SK-N-SH treated with all-trans-retinoic acid at 6 μM for 48 hours (cell line): ENCODE measurements around the gene ISOC2.

Experiments used
- CSDC2 ChIP-seq: fragments of 250-450 bp; sonication (Bioruptor Pico); IDR thresholded peaks from 2 replicates; pipeline ENCODE4 v1.5.0; 2020; ENCODE audit warnings: mild to moderate bottlenecking, moderate library complexity
- ESRRG ChIP-seq: fragments of 250-450 bp; sonication (Bioruptor Pico); IDR thresholded peaks from 2 replicates; pipeline ENCODE4 v1.6.1; 2021; ENCODE audit warnings: mild to moderate bottlenecking
- GLIS3 ChIP-seq: fragments of 250-450 bp; sonication (Bioruptor Pico); IDR thresholded peaks from 2 replicates; pipeline ENCODE4 v1.5.0; 2020; ENCODE audit warnings: mild to moderate bottlenecking, moderate library complexity
- PPARA ChIP-seq: fragments of 250-450 bp; sonication (Bioruptor Pico); IDR thresholded peaks from 2 replicates; pipeline ENCODE4 v1.5.0; 2020; ENCODE audit warnings: mild to moderate bottlenecking, borderline replicate concordance
- RARB ChIP-seq: fragments of 250-450 bp; sonication (Bioruptor Pico); IDR thresholded peaks from 2 replicates; pipeline ENCODE4 v1.8.0; 2021; ENCODE audit warnings: mild to moderate bottlenecking, moderate library complexity
- SNAI2 ChIP-seq: fragments of 250-450 bp; sonication (Bioruptor Pico); IDR thresholded peaks from 2 replicates; pipeline ENCODE4 v1.5.0; 2020; ENCODE audit warnings: mild to moderate bottlenecking, moderate library complexity
- TOX ChIP-seq: fragments of 250-450 bp; sonication (Bioruptor Pico); IDR thresholded peaks from 2 replicates; pipeline ENCODE4 v1.8.0; 2021; ENCODE audit warnings: mild to moderate bottlenecking, moderate library complexity, borderline replicate concordance
- ZFP3 ChIP-seq: fragments of 250-450 bp; sonication (Bioruptor Pico); IDR thresholded peaks from 2 replicates; pipeline ENCODE4 v1.5.0; 2020; ENCODE audit warnings: mild to moderate bottlenecking, moderate library complexity
- ZFP30 ChIP-seq: fragments of 450-650 bp; formaldehyde crosslinking; IDR thresholded peaks from 2 replicates; pipeline ENCODE4 v1.5.0; 2022; ENCODE audit warnings: mild to moderate bottlenecking, moderate library complexity
- ZNF8 ChIP-seq: fragments of 450-650 bp; formaldehyde crosslinking; IDR thresholded peaks from 2 replicates; pipeline ENCODE4 v1.5.0; 2020; ENCODE audit warnings: mild to moderate bottlenecking, moderate library complexity
- TF ChIP-seq, protein P1 (sequence below): fragments of 250-450 bp; sonication (Bioruptor Pico); IDR thresholded peaks from 2 replicates; pipeline ENCODE4 v1.8.0; 2020; ENCODE audit warnings: mild to moderate bottlenecking, moderate library complexity, borderline replicate concordance
- TF ChIP-seq, protein P2 (sequence below): fragments of 250-450 bp; sonication (Bioruptor Pico); IDR thresholded peaks from 2 replicates; pipeline ENCODE4 v1.8.0; 2021; ENCODE audit warnings: low read depth, mild to moderate bottlenecking, moderate library complexity, borderline replicate concordance
- TF ChIP-seq, protein P3 (sequence below): fragments of 250-450 bp; sonication (Bioruptor Pico); IDR thresholded peaks from 2 replicates; pipeline ENCODE4 v1.5.0; 2020; ENCODE audit warnings: mild to moderate bottlenecking, moderate library complexity

DNA sequence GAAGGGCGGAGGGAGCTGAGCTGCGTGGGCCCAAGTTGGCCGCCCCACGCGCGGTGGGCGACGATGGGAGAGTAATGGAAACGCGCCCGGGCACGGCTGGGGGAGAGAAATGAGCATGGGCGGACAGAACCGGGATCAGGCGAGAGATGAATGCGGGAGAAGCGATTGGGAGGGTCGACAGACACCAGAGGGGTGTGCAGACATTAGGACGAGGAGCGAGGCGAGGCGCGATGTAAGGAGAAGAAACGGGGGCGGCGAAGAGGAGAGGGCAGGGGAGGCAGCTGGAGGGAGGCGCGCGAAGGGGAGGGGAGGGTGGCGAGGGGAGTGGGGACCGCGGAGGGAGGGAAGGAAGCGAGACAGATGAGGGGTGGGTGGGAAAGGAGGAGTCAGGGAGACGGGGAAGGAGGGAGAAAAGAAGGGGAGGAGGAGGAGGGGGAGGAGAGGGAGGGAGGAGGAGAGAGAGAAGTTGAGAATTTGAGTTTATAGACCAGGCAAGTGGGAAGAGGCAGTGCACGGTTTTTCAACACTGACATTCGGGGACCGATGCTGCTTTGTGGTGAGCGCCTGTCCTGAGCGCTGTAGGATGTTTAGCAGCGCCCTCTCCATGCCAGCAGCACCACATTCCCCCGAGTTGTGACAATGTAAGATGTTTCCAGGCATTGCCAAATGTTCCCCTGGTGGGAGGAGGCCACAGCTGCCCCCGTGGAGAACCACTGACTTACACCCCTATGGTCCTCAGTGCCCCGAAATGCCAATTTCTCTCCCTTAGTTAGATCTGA, 18.2 kb downstream of the ISOC2 start, which contains the start of gene SHISA7:
- TF ChIP-seq CSDC2 (CRISPR knock-in tag) (no peak), PPARA (no peak), ZNF8 (no peak), ZFP30 (CRISPR knock-in tag) (no peak), GLIS3 (CRISPR knock-in tag) (no peak), RARB (CRISPR knock-in tag) (no peak), ESRRG (CRISPR knock-in tag) (no peak), ZFP3 (CRISPR knock-in tag) (no peak), SNAI2 (CRISPR knock-in tag) (no peak), TOX (CRISPR knock-in tag) (no peak)
- TF ChIP-seq, protein P1, sequence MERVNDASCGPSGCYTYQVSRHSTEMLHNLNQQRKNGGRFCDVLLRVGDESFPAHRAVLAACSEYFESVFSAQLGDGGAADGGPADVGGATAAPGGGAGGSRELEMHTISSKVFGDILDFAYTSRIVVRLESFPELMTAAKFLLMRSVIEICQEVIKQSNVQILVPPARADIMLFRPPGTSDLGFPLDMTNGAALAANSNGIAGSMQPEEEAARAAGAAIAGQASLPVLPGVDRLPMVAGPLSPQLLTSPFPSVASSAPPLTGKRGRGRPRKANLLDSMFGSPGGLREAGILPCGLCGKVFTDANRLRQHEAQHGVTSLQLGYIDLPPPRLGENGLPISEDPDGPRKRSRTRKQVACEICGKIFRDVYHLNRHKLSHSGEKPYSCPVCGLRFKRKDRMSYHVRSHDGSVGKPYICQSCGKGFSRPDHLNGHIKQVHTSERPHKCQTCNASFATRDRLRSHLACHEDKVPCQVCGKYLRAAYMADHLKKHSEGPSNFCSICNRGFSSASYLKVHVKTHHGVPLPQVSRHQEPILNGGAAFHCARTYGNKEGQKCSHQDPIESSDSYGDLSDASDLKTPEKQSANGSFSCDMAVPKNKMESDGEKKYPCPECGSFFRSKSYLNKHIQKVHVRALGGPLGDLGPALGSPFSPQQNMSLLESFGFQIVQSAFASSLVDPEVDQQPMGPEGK (CRISPR knock-in tag): no peak
- TF ChIP-seq, protein P2, sequence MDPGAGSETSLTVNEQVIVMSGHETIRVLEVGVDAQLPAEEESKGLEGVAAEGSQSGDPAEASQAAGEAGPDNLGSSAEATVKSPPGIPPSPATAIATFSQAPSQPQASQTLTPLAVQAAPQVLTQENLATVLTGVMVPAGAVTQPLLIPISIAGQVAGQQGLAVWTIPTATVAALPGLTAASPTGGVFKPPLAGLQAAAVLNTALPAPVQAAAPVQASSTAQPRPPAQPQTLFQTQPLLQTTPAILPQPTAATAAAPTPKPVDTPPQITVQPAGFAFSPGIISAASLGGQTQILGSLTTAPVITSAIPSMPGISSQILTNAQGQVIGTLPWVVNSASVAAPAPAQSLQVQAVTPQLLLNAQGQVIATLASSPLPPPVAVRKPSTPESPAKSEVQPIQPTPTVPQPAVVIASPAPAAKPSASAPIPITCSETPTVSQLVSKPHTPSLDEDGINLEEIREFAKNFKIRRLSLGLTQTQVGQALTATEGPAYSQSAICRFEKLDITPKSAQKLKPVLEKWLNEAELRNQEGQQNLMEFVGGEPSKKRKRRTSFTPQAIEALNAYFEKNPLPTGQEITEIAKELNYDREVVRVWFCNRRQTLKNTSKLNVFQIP (CRISPR knock-in tag): no peak
- TF ChIP-seq, protein P3, sequence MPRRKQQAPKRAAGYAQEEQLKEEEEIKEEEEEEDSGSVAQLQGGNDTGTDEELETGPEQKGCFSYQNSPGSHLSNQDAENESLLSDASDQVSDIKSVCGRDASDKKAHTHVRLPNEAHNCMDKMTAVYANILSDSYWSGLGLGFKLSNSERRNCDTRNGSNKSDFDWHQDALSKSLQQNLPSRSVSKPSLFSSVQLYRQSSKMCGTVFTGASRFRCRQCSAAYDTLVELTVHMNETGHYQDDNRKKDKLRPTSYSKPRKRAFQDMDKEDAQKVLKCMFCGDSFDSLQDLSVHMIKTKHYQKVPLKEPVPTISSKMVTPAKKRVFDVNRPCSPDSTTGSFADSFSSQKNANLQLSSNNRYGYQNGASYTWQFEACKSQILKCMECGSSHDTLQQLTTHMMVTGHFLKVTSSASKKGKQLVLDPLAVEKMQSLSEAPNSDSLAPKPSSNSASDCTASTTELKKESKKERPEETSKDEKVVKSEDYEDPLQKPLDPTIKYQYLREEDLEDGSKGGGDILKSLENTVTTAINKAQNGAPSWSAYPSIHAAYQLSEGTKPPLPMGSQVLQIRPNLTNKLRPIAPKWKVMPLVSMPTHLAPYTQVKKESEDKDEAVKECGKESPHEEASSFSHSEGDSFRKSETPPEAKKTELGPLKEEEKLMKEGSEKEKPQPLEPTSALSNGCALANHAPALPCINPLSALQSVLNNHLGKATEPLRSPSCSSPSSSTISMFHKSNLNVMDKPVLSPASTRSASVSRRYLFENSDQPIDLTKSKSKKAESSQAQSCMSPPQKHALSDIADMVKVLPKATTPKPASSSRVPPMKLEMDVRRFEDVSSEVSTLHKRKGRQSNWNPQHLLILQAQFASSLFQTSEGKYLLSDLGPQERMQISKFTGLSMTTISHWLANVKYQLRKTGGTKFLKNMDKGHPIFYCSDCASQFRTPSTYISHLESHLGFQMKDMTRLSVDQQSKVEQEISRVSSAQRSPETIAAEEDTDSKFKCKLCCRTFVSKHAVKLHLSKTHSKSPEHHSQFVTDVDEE: no peak
